Fibroblast of lung (primary cell): Measurements from ENCODE around the gene RNF34. TPM values are rescaled to one million over a fixed set of nuclear protein-coding genes. Genes with fewer than 3 reads are reported as not detected.

Source experiments
- DNase-seq, 2 donors: peaks; one replicate each; pipeline versions ENCODE4 v3.0.0 to v3.0.0-alpha.2; 2010; ENCODE audit warnings: low read depth in 2 of 2
- H2AFZ ChIP-seq: 2 replicates; pipeline ENCODE4 v1.5.1; 2012; ENCODE audit warnings: low read length, control low read depth, inconsistent platforms
- H3K27ac ChIP-seq: 2 replicates; pipeline ENCODE4 v1.5.1; 2011; ENCODE audit warnings: low read length, control low read depth; ENCODE audit not compliant: insufficient read depth
- H3K27me3 ChIP-seq: 2 replicates; pipeline ENCODE4 v1.5.1; 2011; ENCODE audit warnings: mild to moderate bottlenecking, low read length; ENCODE audit not compliant: control insufficient read depth, insufficient read depth
- H3K36me3 ChIP-seq: 2 replicates; pipeline ENCODE4 v1.5.1; 2011; ENCODE audit warnings: low read length; ENCODE audit not compliant: control insufficient read depth, insufficient read depth
- H3K4me1 ChIP-seq: 2 replicates; pipeline ENCODE4 v1.5.1; 2011; ENCODE audit warnings: low read length; ENCODE audit not compliant: control insufficient read depth, insufficient read depth; ENCODE audit errors: extremely low read depth
- H3K4me2 ChIP-seq: 2 replicates; pipeline ENCODE4 v1.5.1; 2011; ENCODE audit warnings: low read length, control low read depth; ENCODE audit not compliant: insufficient read depth; ENCODE audit errors: extremely low read depth
- H3K4me3 ChIP-seq, 4 experiments: fragments of 200-600 bp in 1 of 4; sonication (generic) in 1 of 4; replicated peaks in 1 of 4; 2 replicates each; pipeline ENCODE4 v1.5.1; 2011 to 2016; ENCODE audit warnings: low read length in 4 of 4, low read depth in 3 of 4, mild to moderate bottlenecking in 3 of 4, control low read depth in 2 of 4, inconsistent platforms in 1 of 4, mixed read lengths in 1 of 4; ENCODE audit not compliant: insufficient read depth in 1 of 4; ENCODE audit errors: control extremely low read depth in 1 of 4
- H3K79me2 ChIP-seq: 2 replicates; pipeline ENCODE4 v1.5.1; 2012; ENCODE audit warnings: mild to moderate bottlenecking, low read length, inconsistent platforms; ENCODE audit not compliant: control insufficient read depth, insufficient read depth
- H3K9ac ChIP-seq: 2 replicates; pipeline ENCODE4 v1.5.1; 2011; ENCODE audit warnings: mild to moderate bottlenecking, low read length, control low read depth; ENCODE audit not compliant: insufficient read depth
- H3K9me3 ChIP-seq: 2 replicates; pipeline ENCODE4 v1.5.1; 2012; ENCODE audit warnings: low read depth, low read length; ENCODE audit not compliant: control insufficient read depth, insufficient read depth
- H4K20me1 ChIP-seq: 2 replicates; pipeline ENCODE4 v1.5.1; 2011; ENCODE audit warnings: low read length; ENCODE audit not compliant: control insufficient read depth, insufficient read depth; ENCODE audit errors: extremely low read depth
- EZH2 ChIP-seq: IDR thresholded peaks from 2 replicates; pipeline ENCODE4 v1.5.1; 2012; ENCODE audit warnings: low read length, control low read depth, mild to moderate bottlenecking; ENCODE audit errors: missing control alignments
- polyA plus RNA-seq, 2 donors: library from polyadenylated mRNA; depleted of rRNA in 1 of 2; stranded (reverse) in 1 of 2; unstranded in 1 of 2; fragments of >200 nt; gene quantifications; 2 replicates each; pipeline ENCODE4 v1.2.1, GENCODE V29; 2011 to 2012; ENCODE audit warnings: missing spikeins in 1 of 2
- total RNA-seq: library from RNA; depleted of rRNA; stranded (reverse); fragments of >200 nt; gene quantifications from 2 replicates; pipeline ENCODE4 v1.2.1, GENCODE V29; 2014
- TF ChIP-seq, protein P1 (sequence below), 2 donors: IDR thresholded peaks in 1 of 2; conservative IDR thresholded peaks in 1 of 2; 1 replicate in 1 of 2; 2 replicates in 1 of 2; pipeline ENCODE4 v1.5.1; 2011 to 2012; ENCODE audit warnings: low read length in 2 of 2, control low read depth in 1 of 2, inconsistent platforms in 1 of 2, low read depth in 1 of 2, mild to moderate bottlenecking in 1 of 2

The RNF34 gene
- total and polyA plus RNA-seq, 2 donors (not counting 1 experiment from before 2014, with no cell fraction given): 33.9 to 79.4 TPM

DNA sequence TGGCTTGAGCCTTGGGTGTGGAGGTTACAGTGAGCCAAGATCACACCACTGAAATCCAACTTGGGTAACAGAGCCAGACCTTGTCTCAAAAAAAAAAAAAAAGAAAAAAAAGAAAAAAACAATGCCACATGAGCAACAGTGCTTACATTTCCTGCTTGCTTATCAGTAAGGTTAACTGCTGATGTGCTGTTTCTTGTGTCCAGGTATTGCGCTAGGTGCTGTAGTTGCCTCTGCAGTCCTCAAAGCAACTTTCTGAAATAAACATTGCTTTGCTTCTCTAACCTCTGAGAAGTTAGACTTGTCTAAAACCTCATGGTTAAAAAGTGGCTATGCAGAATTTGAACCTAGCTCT, 24.7 kb downstream of the RNF34 start:
- H3K27me3 ChIP-seq: no peaks in the 10 kb centered on the region
- H3K4me1 ChIP-seq: no peaks in the 10 kb centered on the region
- H3K4me3 ChIP-seq: no peak overlapping the region
- H3K79me2 ChIP-seq: no peaks in the 10 kb centered on the region
- no peaks in the 10 kb centered on the region for H4K20me1 ChIP-seq
- no peak overlapping the region for H3K9ac ChIP-seq
- TF ChIP-seq, protein P1, sequence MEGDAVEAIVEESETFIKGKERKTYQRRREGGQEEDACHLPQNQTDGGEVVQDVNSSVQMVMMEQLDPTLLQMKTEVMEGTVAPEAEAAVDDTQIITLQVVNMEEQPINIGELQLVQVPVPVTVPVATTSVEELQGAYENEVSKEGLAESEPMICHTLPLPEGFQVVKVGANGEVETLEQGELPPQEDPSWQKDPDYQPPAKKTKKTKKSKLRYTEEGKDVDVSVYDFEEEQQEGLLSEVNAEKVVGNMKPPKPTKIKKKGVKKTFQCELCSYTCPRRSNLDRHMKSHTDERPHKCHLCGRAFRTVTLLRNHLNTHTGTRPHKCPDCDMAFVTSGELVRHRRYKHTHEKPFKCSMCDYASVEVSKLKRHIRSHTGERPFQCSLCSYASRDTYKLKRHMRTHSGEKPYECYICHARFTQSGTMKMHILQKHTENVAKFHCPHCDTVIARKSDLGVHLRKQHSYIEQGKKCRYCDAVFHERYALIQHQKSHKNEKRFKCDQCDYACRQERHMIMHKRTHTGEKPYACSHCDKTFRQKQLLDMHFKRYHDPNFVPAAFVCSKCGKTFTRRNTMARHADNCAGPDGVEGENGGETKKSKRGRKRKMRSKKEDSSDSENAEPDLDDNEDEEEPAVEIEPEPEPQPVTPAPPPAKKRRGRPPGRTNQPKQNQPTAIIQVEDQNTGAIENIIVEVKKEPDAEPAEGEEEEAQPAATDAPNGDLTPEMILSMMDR (conservative IDR thresholded peaks at IDR 0.05 in 1 of 2, IDR thresholded peaks at IDR 0.05 in 1 of 2; ENCODE audit: low read depth in 1 of 2, low read length in 2 of 2): no peak
- no peak for TF ChIP-seq EZH2
- H3K4me2 ChIP-seq: no peak overlapping the region
- no peaks in the 10 kb centered on the region for H3K9me3 ChIP-seq
- no peak overlapping the region for H2AFZ ChIP-seq
- H3K36me3 ChIP-seq: peaks cover 21% of the 10 kb centered on the region
- H3K27ac ChIP-seq: no peak overlapping the region
- DNase-seq: no peak

DNA sequence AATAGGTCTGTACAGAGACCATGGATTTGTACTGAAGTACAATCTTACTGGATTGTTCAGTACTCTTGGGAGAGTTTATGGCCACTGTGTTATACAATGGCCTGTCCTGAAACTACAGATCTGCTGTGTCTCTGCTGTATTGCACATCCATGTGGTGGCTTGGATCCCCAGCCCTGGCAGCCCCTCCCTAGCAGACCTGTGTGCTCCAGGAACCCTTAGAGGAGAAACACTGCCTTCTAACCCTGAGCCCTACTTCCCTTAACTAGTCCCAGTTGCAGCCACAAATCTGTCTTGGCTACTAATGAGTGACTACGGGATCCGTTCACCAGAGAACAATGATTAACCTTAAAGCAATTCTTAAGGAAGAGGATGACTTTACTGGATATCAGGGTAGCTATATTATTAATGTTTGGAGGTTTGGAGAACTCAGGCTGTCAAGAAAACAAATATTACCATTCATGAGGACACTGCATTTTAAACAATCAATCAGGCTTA, 27.7 kb downstream of the RNF34 start:
- H3K79me2 ChIP-seq: no peaks in the 10 kb centered on the region
- no peak for DNase-seq
- TF ChIP-seq EZH2: no peak
- TF ChIP-seq, protein P1 (conservative IDR thresholded peaks at IDR 0.05 in 1 of 2, IDR thresholded peaks at IDR 0.05 in 1 of 2; ENCODE audit: low read depth in 1 of 2, low read length in 2 of 2): no peak

DNA sequence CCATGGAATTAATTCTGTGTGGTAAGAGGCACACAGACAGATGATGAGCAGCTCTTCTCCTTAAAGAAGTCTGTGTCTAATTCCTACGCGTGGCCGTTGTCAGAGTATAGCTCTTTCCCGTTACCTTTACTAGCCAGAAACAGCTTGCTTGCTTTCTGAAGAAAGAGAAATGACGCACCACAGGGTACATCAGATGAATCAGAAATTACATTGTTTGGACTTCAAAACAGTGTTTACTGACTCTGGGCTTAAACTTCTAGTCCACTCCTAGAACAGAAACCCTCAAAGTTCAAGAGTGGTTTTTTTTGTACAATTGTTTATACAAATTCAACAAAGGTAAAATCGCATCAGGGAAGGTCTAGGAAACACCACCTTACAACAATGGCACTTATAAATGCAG, 29.0 kb downstream of the RNF34 start:
- Histone ChIP-seq H4K20me1 (no peaks in the 10 kb centered on the region), H3K36me3 (peaks cover 25% of the 10 kb centered on the region), H3K9ac (no peak overlapping the region)

More for the DNA sequence above, 27.7 kb downstream of the RNF34 start:
- Histone ChIP-seq H3K4me3 (no peak overlapping the region), H3K9ac (no peak overlapping the region), H3K4me1 (no peaks in the 10 kb centered on the region), H3K36me3 (peaks cover 29% of the 10 kb centered on the region), H3K27ac (no peak overlapping the region), H2AFZ (no peak overlapping the region), H4K20me1 (no peaks in the 10 kb centered on the region), H3K27me3 (no peaks in the 10 kb centered on the region), H3K4me2 (no peak overlapping the region), H3K9me3 (no peaks in the 10 kb centered on the region)

More for the DNA sequence above, 29.0 kb downstream of the RNF34 start:
- H2AFZ ChIP-seq: no peak overlapping the region
- H3K9me3 ChIP-seq: no peaks in the 10 kb centered on the region
- no peak for DNase-seq
- no peak overlapping the region for H3K4me3 ChIP-seq
- no peaks in the 10 kb centered on the region for H3K79me2 ChIP-seq
- no peak overlapping the region for H3K4me2 ChIP-seq
- H3K4me1 ChIP-seq: no peaks in the 10 kb centered on the region
- no peaks in the 10 kb centered on the region for H3K27me3 ChIP-seq
- TF ChIP-seq, protein P1 (conservative IDR thresholded peaks at IDR 0.05 in 1 of 2, IDR thresholded peaks at IDR 0.05 in 1 of 2; ENCODE audit: low read depth in 1 of 2, low read length in 2 of 2): no peak
- no peak for TF ChIP-seq EZH2
- no peak overlapping the region for H3K27ac ChIP-seq
